ENCODE results near the gene SNAPC2. TPM values are rescaled to one million over a fixed set of nuclear protein-coding genes. Genes with fewer than 3 reads are reported as not detected.
"Not testable (repeated sequence)": the region's sequence is repeated elsewhere in the genome, so short reads cannot be mapped to it uniquely, and the experiment has no call there.

Gene SNAPC2
- total RNA-seq, 1 donor from 2014 or later: 19.5 TPM

DNA sequence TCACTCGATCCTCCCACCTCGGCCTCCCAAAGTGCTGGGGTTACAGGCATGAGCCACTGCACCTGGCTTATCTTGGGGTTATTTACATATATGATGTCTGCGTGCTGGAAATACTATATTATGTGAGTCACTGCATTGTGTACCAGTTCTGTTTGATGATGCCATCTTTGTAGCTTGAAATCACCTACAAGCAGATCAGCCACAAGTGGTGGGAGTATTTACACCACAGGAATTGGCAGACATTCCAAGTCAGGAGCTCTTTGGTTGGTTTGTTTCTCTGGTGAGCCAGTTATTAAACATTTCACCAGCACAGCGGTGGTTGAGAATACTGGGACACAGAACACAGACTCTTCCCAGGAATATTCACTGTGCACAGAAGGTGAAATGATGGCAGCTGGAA, 27.8 kb downstream of the SNAPC2 start:
- H3K4me3 Mint-ChIP-seq (ENCODE audit: low read depth): no peak overlapping the region
- DNase-seq (ENCODE audit: low spot score): no peak
- peaks cover 6% of the 10 kb centered on the region for H3K4me1 Mint-ChIP-seq (ENCODE audit: low read depth)
- H3K9me3 Mint-ChIP-seq: no peaks in the 10 kb centered on the region
- no peaks in the 10 kb centered on the region for H3K36me3 Mint-ChIP-seq (ENCODE audit: low read depth)
- H3K27ac Mint-ChIP-seq: no peak overlapping the region
- intact Hi-C loops (cut with micrococcal nuclease): loop anchor here (10.0 kb wide), 1 partner anchor 307 kb away; no protein-coding TSS in a partner anchor
- no peaks in the 10 kb centered on the region for H3K27me3 Mint-ChIP-seq (ENCODE audit: low read depth)

DNA sequence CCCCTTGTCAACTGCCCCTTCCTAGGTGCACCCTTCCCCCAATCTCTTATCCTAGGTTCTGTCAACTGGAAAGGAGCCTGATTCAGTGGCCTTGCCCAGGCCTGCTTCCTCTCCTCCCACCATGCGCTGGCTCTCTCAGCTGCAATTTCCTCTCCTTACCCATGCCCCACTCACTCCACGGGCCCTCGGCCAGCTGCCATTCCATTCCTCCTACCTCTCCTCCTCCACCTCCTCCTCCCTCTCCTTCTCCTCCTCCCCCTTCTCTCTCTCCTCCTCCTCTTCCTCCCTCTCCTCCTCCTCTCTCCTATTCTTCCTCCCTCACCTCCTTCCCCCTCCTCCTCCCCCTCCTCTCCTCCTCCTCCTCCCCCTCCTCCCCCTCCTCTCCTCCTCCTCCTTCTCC, 32.9 kb downstream of the SNAPC2 start:
- intact Hi-C loops (cut with micrococcal nuclease): no loop called here
- Mint-ChIP-seq H3K4me3 (ENCODE audit: low read depth) (no peak overlapping the region), H3K36me3 (ENCODE audit: low read depth) (peaks cover 9% of the 10 kb centered on the region), H3K27ac (no peak overlapping the region), H3K27me3 (ENCODE audit: low read depth) (no peaks in the 10 kb centered on the region), H3K4me1 (ENCODE audit: low read depth) (no peaks in the 10 kb centered on the region), H3K9me3 (no peaks in the 10 kb centered on the region)
- DNase-seq (ENCODE audit: low spot score): no peak

DNA sequence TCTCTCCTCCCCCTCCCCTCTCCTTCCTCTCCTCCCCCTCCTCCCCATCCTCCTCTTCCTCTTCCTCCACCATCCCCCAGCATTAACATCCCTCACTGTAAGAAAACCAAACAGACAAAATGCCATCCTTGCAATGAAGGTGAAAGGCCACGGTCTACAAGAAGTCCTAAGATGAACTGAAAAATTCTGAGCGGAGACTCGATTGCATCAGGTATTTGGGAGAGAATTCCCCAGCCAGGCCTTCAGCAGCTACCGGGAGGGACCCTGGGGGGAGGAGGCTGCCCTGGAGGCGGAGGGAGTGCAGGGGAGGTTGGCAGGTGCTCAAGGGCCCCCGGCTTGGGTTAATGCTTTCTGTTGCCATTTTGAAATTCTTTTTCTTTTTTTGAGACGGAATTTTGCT, 33.4 kb downstream of the SNAPC2 start:
- no peaks in the 10 kb centered on the region for H3K9me3 Mint-ChIP-seq
- no peaks in the 10 kb centered on the region for H3K27me3 Mint-ChIP-seq (ENCODE audit: low read depth)
- no peaks in the 10 kb centered on the region for H3K4me1 Mint-ChIP-seq (ENCODE audit: low read depth)
- H3K36me3 Mint-ChIP-seq (ENCODE audit: low read depth): peaks cover 9% of the 10 kb centered on the region
- H3K27ac Mint-ChIP-seq: no peak overlapping the region
- intact Hi-C loops (cut with micrococcal nuclease): no loop called here
- H3K4me3 Mint-ChIP-seq (ENCODE audit: low read depth): no peak overlapping the region
- no peak for DNase-seq (ENCODE audit: low spot score)

- peaks cover 14% of the 10 kb centered on the region for H3K36me3 Mint-ChIP-seq (ENCODE audit: low read depth)
- H3K4me3 Mint-ChIP-seq (ENCODE audit: low read depth): no peak overlapping the region
- DNase-seq (ENCODE audit: low spot score): no peak
- intact Hi-C loops (cut with micrococcal nuclease): no loop called here
- no peaks in the 10 kb centered on the region for H3K4me1 Mint-ChIP-seq (ENCODE audit: low read depth)
- no peaks in the 10 kb centered on the region for H3K9me3 Mint-ChIP-seq
- H3K27me3 Mint-ChIP-seq (ENCODE audit: low read depth): no peaks in the 10 kb centered on the region
- H3K27ac Mint-ChIP-seq: no peak overlapping the region
Observed at GRCh38 chr19:7955696-7956095, 35.6 kb downstream of the SNAPC2 start.

GRCh38 chr19:7959211-7959610, 39.1 kb downstream of the SNAPC2 start:
- Mint-ChIP-seq H3K4me3 (ENCODE audit: low read depth) (no peak overlapping the region), H3K36me3 (ENCODE audit: low read depth) (peaks cover 29% of the 10 kb centered on the region), H3K9me3 (no peaks in the 10 kb centered on the region), H3K4me1 (ENCODE audit: low read depth) (no peaks in the 10 kb centered on the region), H3K27me3 (ENCODE audit: low read depth) (no peaks in the 10 kb centered on the region), H3K27ac (no peak overlapping the region)
- DNase-seq (ENCODE audit: low spot score): no peak
- intact Hi-C loops (cut with micrococcal nuclease): no loop called here

DNA sequence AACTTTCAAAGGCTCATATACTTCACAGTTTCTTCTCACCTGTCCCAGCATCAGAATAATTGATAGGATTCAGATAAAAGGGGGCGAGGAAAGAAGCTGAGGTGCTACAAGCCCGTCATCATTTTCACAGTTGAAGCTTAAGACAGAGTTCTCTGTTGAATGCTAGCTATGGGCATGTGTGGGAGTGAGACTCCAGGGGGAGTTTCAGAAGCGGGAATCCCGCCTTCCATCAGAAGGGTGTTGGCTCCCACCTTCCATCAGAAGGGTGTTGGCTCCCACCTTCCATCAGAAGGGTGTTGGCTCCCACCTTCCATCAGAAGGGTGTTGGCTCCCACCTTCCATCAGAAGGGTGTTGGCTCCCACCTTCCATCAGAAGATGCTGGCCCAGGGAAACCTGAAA, 40.9 kb downstream of the SNAPC2 start:
- H3K27me3 Mint-ChIP-seq (ENCODE audit: low read depth); H3K27ac Mint-ChIP-seq; DNase-seq (ENCODE audit: low spot score); H3K4me3 Mint-ChIP-seq (ENCODE audit: low read depth); intact Hi-C loops (cut with micrococcal nuclease); H3K9me3 Mint-ChIP-seq; H3K4me1 Mint-ChIP-seq (ENCODE audit: low read depth): not testable (repeated sequence)
- peaks cover 36% of the 10 kb centered on the region for H3K36me3 Mint-ChIP-seq (ENCODE audit: low read depth)

DNA sequence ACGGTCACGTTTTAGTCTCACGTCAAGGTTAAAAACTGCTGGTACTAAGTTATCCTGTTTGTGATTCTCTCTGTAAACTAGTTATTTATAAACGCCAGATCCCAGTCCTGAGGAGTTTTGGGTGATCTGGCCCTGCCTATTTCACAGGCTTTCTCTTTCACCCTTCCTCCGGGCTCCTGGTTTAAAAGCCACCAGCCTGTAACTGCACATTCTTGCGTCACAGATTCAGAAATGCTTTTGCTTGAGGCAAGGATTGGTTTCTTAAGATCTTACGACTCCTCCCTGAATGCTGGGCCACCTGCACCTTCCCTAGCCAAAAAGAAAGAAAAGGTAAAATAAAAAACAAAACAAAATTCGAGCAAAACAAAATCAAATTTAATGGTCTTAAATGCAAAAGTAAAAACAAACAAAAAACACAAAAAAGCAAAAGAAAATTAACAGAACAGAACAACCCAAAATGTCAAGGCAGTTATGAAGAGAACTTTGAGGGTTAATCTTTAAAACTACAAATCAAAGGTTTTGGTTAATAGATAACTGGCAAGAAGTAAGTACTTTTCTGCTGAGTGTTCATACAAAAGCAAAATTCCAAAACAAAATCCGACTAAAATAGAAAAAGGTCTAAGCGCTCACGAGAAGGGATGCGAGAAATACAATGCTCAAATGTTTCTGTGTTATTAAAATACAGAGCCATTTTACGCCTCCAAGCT, 41.9 kb downstream of the SNAPC2 start:
- Mint-ChIP-seq H3K9me3 (no peaks in the 10 kb centered on the region), H3K27ac (no peak overlapping the region), H3K4me3 (ENCODE audit: low read depth) (no peak overlapping the region), H3K27me3 (ENCODE audit: low read depth) (no peaks in the 10 kb centered on the region), H3K4me1 (ENCODE audit: low read depth) (no peaks in the 10 kb centered on the region), H3K36me3 (ENCODE audit: low read depth) (peaks cover 41% of the 10 kb centered on the region)
- no peak for DNase-seq (ENCODE audit: low spot score)
- intact Hi-C loops (cut with micrococcal nuclease): no loop called here

GRCh38 chr19:7962644-7963268, 42.6 kb downstream of the SNAPC2 start:
- no peak overlapping the region for H3K4me3 Mint-ChIP-seq (ENCODE audit: low read depth)
- peaks cover 42% of the 10 kb centered on the region for H3K36me3 Mint-ChIP-seq (ENCODE audit: low read depth)
- DNase-seq (ENCODE audit: low spot score): no peak
- H3K9me3 Mint-ChIP-seq: no peaks in the 10 kb centered on the region
- no peak overlapping the region for H3K27ac Mint-ChIP-seq
- H3K27me3 Mint-ChIP-seq (ENCODE audit: low read depth): no peaks in the 10 kb centered on the region
- intact Hi-C loops (cut with micrococcal nuclease): no loop called here
- H3K4me1 Mint-ChIP-seq (ENCODE audit: low read depth): no peaks in the 10 kb centered on the region

GRCh38 chr19:7963566-7963965, 43.4 kb downstream of the SNAPC2 start:
- Mint-ChIP-seq H3K4me1 (ENCODE audit: low read depth) (no peaks in the 10 kb centered on the region), H3K36me3 (ENCODE audit: low read depth) (peaks cover 42% of the 10 kb centered on the region), H3K9me3 (no peaks in the 10 kb centered on the region), H3K27ac (no peak overlapping the region), H3K27me3 (ENCODE audit: low read depth) (no peaks in the 10 kb centered on the region), H3K4me3 (ENCODE audit: low read depth) (no peak overlapping the region)
- intact Hi-C loops (cut with micrococcal nuclease): no loop called here
- DNase-seq (ENCODE audit: low spot score): no peak

- no peak for DNase-seq (ENCODE audit: low spot score)
- no peaks in the 10 kb centered on the region for H3K9me3 Mint-ChIP-seq
Observed at GRCh38 chr19:7965259-7965841, 45.2 kb downstream of the SNAPC2 start.

GRCh38 chr19:7965921-7966665, 46.0 kb downstream of the SNAPC2 start:
- H3K36me3 Mint-ChIP-seq (ENCODE audit: low read depth): peaks cover 57% of the 10 kb centered on the region
- H3K4me3 Mint-ChIP-seq (ENCODE audit: low read depth): no peak overlapping the region
- intact Hi-C loops (cut with micrococcal nuclease): no loop called here
- no peaks in the 10 kb centered on the region for H3K9me3 Mint-ChIP-seq
- no peaks in the 10 kb centered on the region for H3K27me3 Mint-ChIP-seq (ENCODE audit: low read depth)
- H3K4me1 Mint-ChIP-seq (ENCODE audit: low read depth): no peaks in the 10 kb centered on the region
- no peak for DNase-seq (ENCODE audit: low spot score)
- H3K27ac Mint-ChIP-seq: no peak overlapping the region

More at GRCh38 chr19:7965259-7965841, 45.2 kb downstream of the SNAPC2 start:
- Mint-ChIP-seq H3K27me3 (ENCODE audit: low read depth) (no peaks in the 10 kb centered on the region), H3K27ac (no peak overlapping the region), H3K4me1 (ENCODE audit: low read depth) (no peaks in the 10 kb centered on the region), H3K36me3 (ENCODE audit: low read depth) (peaks cover 50% of the 10 kb centered on the region), H3K4me3 (ENCODE audit: low read depth) (no peak overlapping the region)
- intact Hi-C loops (cut with micrococcal nuclease): no loop called here

GRCh38 chr19:7968008-7968795, 48.1 kb downstream of the SNAPC2 start:
- Mint-ChIP-seq H3K9me3 (no peaks in the 10 kb centered on the region), H3K4me3 (ENCODE audit: low read depth) (no peak overlapping the region), H3K4me1 (ENCODE audit: low read depth) (no peaks in the 10 kb centered on the region), H3K36me3 (ENCODE audit: low read depth) (peaks cover 51% of the 10 kb centered on the region), H3K27ac (no peak overlapping the region), H3K27me3 (ENCODE audit: low read depth) (no peaks in the 10 kb centered on the region)
- intact Hi-C loops (cut with micrococcal nuclease): no loop called here
- no peak for DNase-seq (ENCODE audit: low spot score)

Data from activated T-helper 2 cell treated with anti-CD3 and anti-CD28 coated beads, Interferon-gamma antibody, Interleukin-2, Interleukin-4, amounts not matched to agents 10 μg/mL and 5 μg/mL and 100 μg/mL, durations not matched to agents 14 hours and 24 hours and 36 hours (primary cell).